Measurements from ENCODE around the gene FPR1. TPM values are rescaled to one million over a fixed set of nuclear protein-coding genes. Genes with fewer than 3 reads are reported as not detected.

The FPR1 gene
- total RNA-seq: 10 to 100 TPM in 1 of 3 donors, 1 to 10 TPM in 2; 3.4 to 20.2 (median 6.4) TPM
- total RNA-seq (2013): 1.8 TPM

GRCh38 chr19:51751655-51752054, at the start of gene FPR1:
FPR1 (minus strand) TSS chr19:51751878; CDS start chr19:51746994, 4,884 bp downstream.
- ATAC-seq: peak in 1 of 3 donors; percentile 52
- no peaks in the 10 kb centered on the region for H3K36me3 Mint-ChIP-seq
- peaks cover 2 to 3% of the 10 kb centered on the region in 2 donors for H3K9me3 Mint-ChIP-seq
- Histone ChIP-seq H3K27ac (ENCODE audit: low read length) (peak within 1 kb of the TSS; percentile 22), H3K27me3 (ENCODE audit: control insufficient read depth, insufficient read depth, low read length) (no peaks in the 10 kb centered on the region), H3K4me1 (ENCODE audit: control insufficient read depth, insufficient read depth, low read length) (peaks cover 6% of the 10 kb centered on the region), H3K9me3 (ENCODE audit: control insufficient read depth, insufficient read depth, low read length) (peaks cover 4% of the 10 kb centered on the region), H3K4me3 (ENCODE audit: low read length) (no peak within 1 kb of the TSS), H3K36me3 (ENCODE audit: control insufficient read depth, insufficient read depth, low read length) (no peaks in the 10 kb centered on the region)
- intact Hi-C loops (cut with micrococcal nuclease): no loop called here
- H3K4me3 Mint-ChIP-seq: peak within 1 kb of the TSS; percentile 40
- peak within 1 kb of the TSS in 1 of 2 donors; percentile 41 for H3K27ac Mint-ChIP-seq
- H3K4me1 Mint-ChIP-seq: no peaks in the 10 kb centered on the region
- 100% methylated on average over 2 of the region's 2 CpGs for WGBS (ENCODE audit: insufficient coverage)
- no peak for DNase-seq
- H3K27me3 Mint-ChIP-seq (ENCODE audit: low read depth in 2 of 2): peaks cover 0 to 4% of the 10 kb centered on the region in 2 donors
- TF ChIP-seq, protein P1, sequence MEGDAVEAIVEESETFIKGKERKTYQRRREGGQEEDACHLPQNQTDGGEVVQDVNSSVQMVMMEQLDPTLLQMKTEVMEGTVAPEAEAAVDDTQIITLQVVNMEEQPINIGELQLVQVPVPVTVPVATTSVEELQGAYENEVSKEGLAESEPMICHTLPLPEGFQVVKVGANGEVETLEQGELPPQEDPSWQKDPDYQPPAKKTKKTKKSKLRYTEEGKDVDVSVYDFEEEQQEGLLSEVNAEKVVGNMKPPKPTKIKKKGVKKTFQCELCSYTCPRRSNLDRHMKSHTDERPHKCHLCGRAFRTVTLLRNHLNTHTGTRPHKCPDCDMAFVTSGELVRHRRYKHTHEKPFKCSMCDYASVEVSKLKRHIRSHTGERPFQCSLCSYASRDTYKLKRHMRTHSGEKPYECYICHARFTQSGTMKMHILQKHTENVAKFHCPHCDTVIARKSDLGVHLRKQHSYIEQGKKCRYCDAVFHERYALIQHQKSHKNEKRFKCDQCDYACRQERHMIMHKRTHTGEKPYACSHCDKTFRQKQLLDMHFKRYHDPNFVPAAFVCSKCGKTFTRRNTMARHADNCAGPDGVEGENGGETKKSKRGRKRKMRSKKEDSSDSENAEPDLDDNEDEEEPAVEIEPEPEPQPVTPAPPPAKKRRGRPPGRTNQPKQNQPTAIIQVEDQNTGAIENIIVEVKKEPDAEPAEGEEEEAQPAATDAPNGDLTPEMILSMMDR (IDR thresholded peaks at IDR 0.05): no peak

- WGBS (ENCODE audit: insufficient coverage): 84% methylated on average over 6 of the region's 7 CpGs
- H3K36me3 ChIP-seq (ENCODE audit: control insufficient read depth, insufficient read depth, low read length): no peaks in the 10 kb centered on the region
- H3K4me3 ChIP-seq (ENCODE audit: low read length): no peak overlapping the region
- TF ChIP-seq, protein P1 (IDR thresholded peaks at IDR 0.05): no peak
- Mint-ChIP-seq H3K36me3 (no peaks in the 10 kb centered on the region), H3K27ac (no peak overlapping the region), H3K9me3 (peaks cover 2% of the 10 kb centered on the region in 2 donors), H3K27me3 (ENCODE audit: low read depth in 2 of 2) (peaks cover 0 to 14% of the 10 kb centered on the region in 2 donors), H3K4me1 (no peaks in the 10 kb centered on the region), H3K4me3 (no peak overlapping the region)
- DNase-seq: no peak
- H3K9me3 ChIP-seq (ENCODE audit: control insufficient read depth, insufficient read depth, low read length): peaks cover 4% of the 10 kb centered on the region
- no peak overlapping the region for H3K27ac ChIP-seq (ENCODE audit: low read length)
- H3K4me1 ChIP-seq (ENCODE audit: control insufficient read depth, insufficient read depth, low read length): peaks cover 4% of the 10 kb centered on the region
- ATAC-seq: no peak
- no peaks in the 10 kb centered on the region for H3K27me3 ChIP-seq (ENCODE audit: control insufficient read depth, insufficient read depth, low read length)
- intact Hi-C loops (cut with micrococcal nuclease): no loop called here
Measured at GRCh38 chr19:51800473-51801244, 49.0 kb upstream of the FPR1 start.

GRCh38 chr19:51799774-51800472, 48.2 kb upstream of the FPR1 start:
- no peak overlapping the region for H3K4me3 Mint-ChIP-seq
- H3K9me3 ChIP-seq (ENCODE audit: control insufficient read depth, insufficient read depth, low read length): peaks cover 4% of the 10 kb centered on the region
- ATAC-seq (no peak), DNase-seq (no peak)
- no peak overlapping the region for H3K27ac ChIP-seq (ENCODE audit: low read length)
- H3K27ac Mint-ChIP-seq: no peak overlapping the region
- H3K4me1 Mint-ChIP-seq: no peaks in the 10 kb centered on the region
- WGBS (ENCODE audit: insufficient coverage): 92% methylated on average over 13 of the region's 13 CpGs
- peaks cover 4% of the 10 kb centered on the region for H3K4me1 ChIP-seq (ENCODE audit: control insufficient read depth, insufficient read depth, low read length)
- no peak overlapping the region for H3K4me3 ChIP-seq (ENCODE audit: low read length)
- no peaks in the 10 kb centered on the region for H3K36me3 Mint-ChIP-seq
- peaks cover 0 to 14% of the 10 kb centered on the region in 2 donors for H3K27me3 Mint-ChIP-seq (ENCODE audit: low read depth in 2 of 2)
- TF ChIP-seq, protein P1 (IDR thresholded peaks at IDR 0.05): no peak
- intact Hi-C loops (cut with micrococcal nuclease): no loop called here
- no peaks in the 10 kb centered on the region for H3K36me3 ChIP-seq (ENCODE audit: control insufficient read depth, insufficient read depth, low read length)
- H3K27me3 ChIP-seq (ENCODE audit: control insufficient read depth, insufficient read depth, low read length): no peaks in the 10 kb centered on the region
- H3K9me3 Mint-ChIP-seq: peaks cover 2% of the 10 kb centered on the region in 2 donors

Data from natural killer cell (primary cell).